Keratinocyte (primary cell): Measurements from ENCODE around the gene MAPT.

Source experiments
- EZH2 ChIP-seq: IDR thresholded peaks from one replicate; pipeline ENCODE4 v1.6.1; 2012; ENCODE audit warnings: inconsistent platforms, mild to moderate bottlenecking, low read length, moderate library complexity
- TF ChIP-seq, protein P1 (sequence below), 3 experiments: IDR thresholded peaks in 1 of 3; conservative IDR thresholded peaks in 1 of 3; optimal IDR thresholded peaks in 1 of 3; 2 replicates in 2 of 3; 3 replicates in 1 of 3; pipeline versions ENCODE3 to v1.5.1; 2011; ENCODE audit warnings: low read length in 3 of 3, mild to moderate bottlenecking in 3 of 3, moderate library complexity in 2 of 3, control low read depth in 1 of 3, inconsistent platforms in 1 of 3; ENCODE audit not compliant: insufficient read depth in 2 of 3; ENCODE audit errors: extremely low read depth in 1 of 3

- TF ChIP-seq, protein P1, sequence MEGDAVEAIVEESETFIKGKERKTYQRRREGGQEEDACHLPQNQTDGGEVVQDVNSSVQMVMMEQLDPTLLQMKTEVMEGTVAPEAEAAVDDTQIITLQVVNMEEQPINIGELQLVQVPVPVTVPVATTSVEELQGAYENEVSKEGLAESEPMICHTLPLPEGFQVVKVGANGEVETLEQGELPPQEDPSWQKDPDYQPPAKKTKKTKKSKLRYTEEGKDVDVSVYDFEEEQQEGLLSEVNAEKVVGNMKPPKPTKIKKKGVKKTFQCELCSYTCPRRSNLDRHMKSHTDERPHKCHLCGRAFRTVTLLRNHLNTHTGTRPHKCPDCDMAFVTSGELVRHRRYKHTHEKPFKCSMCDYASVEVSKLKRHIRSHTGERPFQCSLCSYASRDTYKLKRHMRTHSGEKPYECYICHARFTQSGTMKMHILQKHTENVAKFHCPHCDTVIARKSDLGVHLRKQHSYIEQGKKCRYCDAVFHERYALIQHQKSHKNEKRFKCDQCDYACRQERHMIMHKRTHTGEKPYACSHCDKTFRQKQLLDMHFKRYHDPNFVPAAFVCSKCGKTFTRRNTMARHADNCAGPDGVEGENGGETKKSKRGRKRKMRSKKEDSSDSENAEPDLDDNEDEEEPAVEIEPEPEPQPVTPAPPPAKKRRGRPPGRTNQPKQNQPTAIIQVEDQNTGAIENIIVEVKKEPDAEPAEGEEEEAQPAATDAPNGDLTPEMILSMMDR (optimal IDR thresholded peaks at IDR 0.05 in 1 of 3, IDR thresholded peaks at IDR 0.05 in 1 of 3, conservative IDR thresholded peaks at IDR 0.05 in 1 of 3; ENCODE audit: extremely low read depth in 1 of 3, insufficient read depth in 2 of 3, low read length in 3 of 3), result no peak
- TF ChIP-seq EZH2, result no peak
These were observed 79.8 kb downstream of the MAPT start for GRCh38 chr17:45973946-45974859.
